Measurements from ENCODE around the gene GPC6. TPM values are rescaled to one million over a fixed set of nuclear protein-coding genes. Genes with fewer than 3 reads are reported as not detected.

GPC6 gene
- total and polyA plus RNA-seq, 2 experiments from 2014 or later = 26.0 to 92.8 TPM

GRCh38 chr13:93755341-93755740 lies 528.7 kb downstream of the GPC6 start:
- Histone ChIP-seq H3K79me2 (peaks cover 6% of the 10 kb centered on the region), H3K4me1 (ENCODE audit: insufficient read depth) (no peaks in the 10 kb centered on the region), H3K4me2 (no peak overlapping the region), H2AFZ (no peak overlapping the region), H4K20me1 (ENCODE audit: insufficient read depth, poor library complexity, severe bottlenecking) (no peaks in the 10 kb centered on the region), H3K9me3 (ENCODE audit: low read depth) (no peaks in the 10 kb centered on the region), H3K36me3 (replicated peaks; ENCODE audit: insufficient read depth, low read depth) (no peaks in the 10 kb centered on the region), H3K4me3 (no peak overlapping the region), H3K9me2 (replicated peaks; ENCODE audit: insufficient read depth) (no peaks in the 10 kb centered on the region), H3K27me3 (no peaks in the 10 kb centered on the region), H3K27ac (no peak overlapping the region)
- TF ChIP-seq CTCF (IDR thresholded peaks at IDR 0.05; ENCODE audit: poor library complexity) (no peak), EZH2phosphoT487 (IDR thresholded peaks at IDR 0.05; ENCODE audit: low read depth, severe bottlenecking, unreplicated experiment) (no peak), EZH2 (IDR thresholded peaks at IDR 0.05; ENCODE audit: borderline replicate concordance) (no peak)
- no peak for DNase-seq (ENCODE audit: low spot score)
- 33% methylated on average over 1 of the region's 1 CpG for WGBS (ENCODE audit: low lambda C conversion rate, missing lambda C conversion rate)

DNA sequence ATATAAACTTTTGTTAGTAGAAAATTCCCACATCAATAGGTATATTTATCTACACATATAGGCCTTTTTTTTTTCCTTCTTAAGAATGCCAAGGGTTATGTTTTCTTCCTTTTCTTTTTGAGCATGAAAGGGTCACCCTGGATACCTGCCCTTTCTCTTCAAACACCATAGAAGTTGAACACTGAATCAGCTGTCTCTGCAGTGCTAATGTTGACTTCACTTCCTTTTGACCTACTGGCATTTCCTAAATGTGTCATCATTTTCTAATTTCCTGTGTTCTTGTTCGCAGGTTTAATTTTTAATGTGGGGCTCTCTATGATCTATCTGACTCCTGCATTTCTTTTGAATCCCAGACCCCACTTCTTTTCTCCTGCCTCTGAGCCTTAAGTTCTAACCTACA lies 532.0 kb downstream of the GPC6 start:
- 92% methylated on average over 1 of the region's 1 CpG for WGBS (ENCODE audit: low lambda C conversion rate, missing lambda C conversion rate)
- H3K36me3 ChIP-seq (replicated peaks; ENCODE audit: insufficient read depth, low read depth) = no peaks in the 10 kb centered on the region
- H3K79me2 ChIP-seq = peaks cover 6% of the 10 kb centered on the region
- H4K20me1 ChIP-seq (ENCODE audit: insufficient read depth, poor library complexity, severe bottlenecking) = no peaks in the 10 kb centered on the region
- no peak overlapping the region for H3K4me3 ChIP-seq
- H3K27ac ChIP-seq = no peak overlapping the region
- H3K9me2 ChIP-seq (replicated peaks; ENCODE audit: insufficient read depth) = no peaks in the 10 kb centered on the region
- DNase-seq (ENCODE audit: low spot score) = no peak
- H3K4me2 ChIP-seq = no peak overlapping the region
- no peaks in the 10 kb centered on the region for H3K9me3 ChIP-seq (ENCODE audit: low read depth)
- no peak overlapping the region for H2AFZ ChIP-seq
- TF ChIP-seq CTCF (IDR thresholded peaks at IDR 0.05; ENCODE audit: poor library complexity) (no peak), EZH2 (IDR thresholded peaks at IDR 0.05; ENCODE audit: borderline replicate concordance) (no peak), EZH2phosphoT487 (IDR thresholded peaks at IDR 0.05; ENCODE audit: low read depth, severe bottlenecking, unreplicated experiment) (no peak)
- no peaks in the 10 kb centered on the region for H3K4me1 ChIP-seq (ENCODE audit: insufficient read depth)
- H3K27me3 ChIP-seq = no peaks in the 10 kb centered on the region

GRCh38 chr13:93762708-93763426 lies 536.3 kb downstream of the GPC6 start:
- 95% methylated on average over 6 of the region's 6 CpGs for WGBS (ENCODE audit: low lambda C conversion rate, missing lambda C conversion rate)
- DNase-seq (ENCODE audit: low spot score) = no peak
- TF ChIP-seq EZH2 (IDR thresholded peaks at IDR 0.05; ENCODE audit: borderline replicate concordance) (no peak), CTCF (IDR thresholded peaks at IDR 0.05; ENCODE audit: poor library complexity) (no peak), EZH2phosphoT487 (IDR thresholded peaks at IDR 0.05; ENCODE audit: low read depth, severe bottlenecking, unreplicated experiment) (no peak)
- Histone ChIP-seq H3K79me2 (peaks cover 4% of the 10 kb centered on the region), H3K4me1 (ENCODE audit: insufficient read depth) (peaks cover 11% of the 10 kb centered on the region), H3K9me2 (replicated peaks; ENCODE audit: insufficient read depth) (no peaks in the 10 kb centered on the region), H3K27me3 (no peaks in the 10 kb centered on the region), H3K9me3 (ENCODE audit: low read depth) (no peaks in the 10 kb centered on the region), H2AFZ (no peak overlapping the region), H4K20me1 (ENCODE audit: insufficient read depth, poor library complexity, severe bottlenecking) (no peaks in the 10 kb centered on the region), H3K36me3 (replicated peaks; ENCODE audit: insufficient read depth, low read depth) (no peaks in the 10 kb centered on the region), H3K4me2 (no peak overlapping the region), H3K27ac (no peak overlapping the region), H3K4me3 (no peak overlapping the region)
